Fibroblast of mammary gland (primary cell): ENCODE measurements around the gene SLC25A43.
"Not testable (repeated sequence)": the region's sequence is repeated elsewhere in the genome, so short reads cannot be mapped to it uniquely, and the experiment has no call there.

Source experiments
- DNase-seq: peaks from one replicate; pipeline ENCODE4 v3.0.0-alpha.2; 2010; ENCODE audit warnings: low read depth
- H3K4me3 ChIP-seq: 2 replicates; pipeline ENCODE4 v1.5.1; 2011; ENCODE audit warnings: low read depth, mild to moderate bottlenecking, low read length, moderate library complexity; ENCODE audit not compliant: control insufficient read depth
- CTCF ChIP-seq: conservative IDR thresholded peaks from 2 replicates; pipeline ENCODE4 v1.5.1; 2011; ENCODE audit warnings: low read depth, low read length, inconsistent platforms; ENCODE audit not compliant: control insufficient read depth, insufficient read depth

SLC25A43 gene

DNA sequence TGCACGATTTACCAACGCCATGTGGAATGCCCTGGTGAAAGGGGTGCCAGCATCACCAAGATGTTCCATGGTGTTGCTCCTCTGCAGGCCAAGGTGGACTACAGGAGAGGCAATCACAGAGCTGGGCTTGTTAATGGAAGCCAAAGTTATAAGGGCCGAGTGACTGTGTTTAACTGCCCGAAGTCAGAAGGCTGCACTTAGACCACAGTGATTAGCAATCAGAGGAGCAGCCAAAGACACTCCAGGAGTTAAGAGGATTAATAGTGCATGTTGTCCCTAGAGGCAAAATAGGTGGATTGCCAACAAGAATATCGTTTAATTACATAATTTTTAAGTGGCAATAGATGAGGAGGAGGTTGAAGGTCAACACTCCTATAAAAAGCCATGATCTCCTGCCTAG lies 22.8 kb upstream of the SLC25A43 start:
- H3K4me3 ChIP-seq = no peak overlapping the region
- no peak for DNase-seq
- TF ChIP-seq CTCF = no peak

- no peak for DNase-seq
- H3K4me3 ChIP-seq = no peak overlapping the region
- TF ChIP-seq CTCF = no peak
These were observed 17.7 kb upstream of the SLC25A43 start for GRCh38 chrX:119381349-119381944.

DNA sequence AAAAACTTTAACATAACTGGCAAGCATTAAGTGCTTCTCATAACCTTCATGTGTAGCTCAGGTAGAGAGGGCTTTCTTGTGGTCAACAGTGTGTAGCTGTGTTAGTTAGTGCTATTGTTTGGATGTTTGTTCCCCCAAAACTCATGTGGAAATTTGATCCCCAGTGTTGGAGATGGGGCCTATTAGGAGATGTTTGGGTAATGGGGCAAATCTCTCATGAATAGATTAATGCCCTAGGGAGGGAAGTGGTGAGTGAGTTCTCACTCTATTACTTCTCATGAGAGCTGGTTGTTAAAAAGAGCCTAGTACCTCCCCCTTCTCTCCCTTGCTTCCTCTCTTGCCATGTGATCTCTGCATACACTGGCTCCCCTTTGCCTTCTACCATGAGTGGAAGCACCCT lies 16.5 kb upstream of the SLC25A43 start:
- no peak overlapping the region for H3K4me3 ChIP-seq
- TF ChIP-seq CTCF = no peak
- no peak for DNase-seq

DNA sequence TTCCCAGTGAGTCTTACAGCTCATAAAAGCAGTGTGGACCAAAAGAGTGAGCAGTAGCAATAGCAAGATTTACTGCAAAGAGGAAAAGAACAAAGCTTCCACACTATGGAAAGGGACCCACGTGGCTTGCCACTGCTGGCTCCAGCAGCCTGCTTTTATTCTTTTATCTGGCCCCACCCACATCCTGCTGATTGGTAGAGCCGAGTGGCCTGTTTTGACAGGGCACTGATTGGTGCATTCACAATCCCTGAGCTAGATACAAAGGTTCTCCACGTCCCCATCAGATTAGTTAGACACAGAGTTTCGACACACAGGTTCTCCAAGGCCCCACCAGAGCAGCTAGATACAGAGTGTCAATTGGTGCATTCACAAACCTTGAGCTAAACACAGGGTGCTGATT lies 12.5 kb upstream of the SLC25A43 start:
- DNase-seq, H3K4me3 ChIP-seq: not testable (repeated sequence)

DNA sequence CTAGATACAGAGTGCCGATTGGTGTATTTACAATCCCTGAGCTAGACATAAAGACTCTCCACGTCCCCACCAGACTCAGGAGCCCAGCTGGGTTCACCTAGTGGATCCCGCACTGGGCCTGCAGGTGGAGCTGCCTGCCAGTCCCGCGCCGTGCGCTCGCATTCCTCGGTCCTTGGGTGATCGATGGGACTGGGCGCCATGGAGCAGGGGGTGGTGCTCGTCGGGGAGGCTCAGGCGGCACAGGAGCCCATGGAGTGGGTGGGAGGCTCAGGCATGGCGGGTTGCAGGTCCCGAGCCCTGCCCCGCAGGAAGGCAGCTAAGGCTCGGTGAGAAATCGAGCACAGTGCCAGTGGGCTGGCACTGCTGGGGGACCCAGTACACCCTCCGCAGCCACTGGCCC lies 11.7 kb upstream of the SLC25A43 start:
- DNase-seq, H3K4me3 ChIP-seq: not testable (repeated sequence)

DNA sequence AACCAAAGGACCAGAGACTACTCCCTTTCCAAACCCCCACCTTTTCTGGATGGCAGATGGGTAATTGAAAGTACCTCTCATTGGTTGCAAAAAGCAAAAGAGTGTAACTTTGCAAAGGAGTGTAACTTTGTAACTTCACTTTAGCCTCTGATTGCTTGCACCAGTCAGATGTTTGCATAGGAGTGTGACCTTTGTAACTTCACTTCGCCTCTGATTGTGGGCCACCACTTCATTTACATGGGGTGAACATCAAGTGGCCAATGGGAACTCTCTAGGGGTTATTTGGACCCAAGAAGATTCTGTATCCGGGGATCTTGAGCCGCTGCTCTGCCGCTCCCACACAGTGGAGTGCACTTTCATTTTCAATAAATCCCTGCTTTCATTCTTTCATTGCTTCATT lies 9.9 kb upstream of the SLC25A43 start:
- no peak overlapping the region for H3K4me3 ChIP-seq
- DNase-seq = no peak
- TF ChIP-seq CTCF = no peak

GRCh38 chrX:119389871-119390501 lies 9.2 kb upstream of the SLC25A43 start:
- TF ChIP-seq CTCF = no peak
- H3K4me3 ChIP-seq = no peak overlapping the region
- no peak for DNase-seq

- no peak overlapping the region for H3K4me3 ChIP-seq
- peak; percentile 48 for TF ChIP-seq CTCF
- DNase-seq = peak; percentile 59
These were observed 7.9 kb upstream of the SLC25A43 start for GRCh38 chrX:119391279-119391678.
